Measurements from ENCODE around the gene ZNF805. TPM values are rescaled to one million over a fixed set of nuclear protein-coding genes. Genes with fewer than 3 reads are reported as not detected.
A peak's percentile ranks its signal among the peaks of the same experiment; 100 is the strongest.

Gene ZNF805
- total RNA-seq, 1 experiment from 2014 or later, result 9.2 TPM

- Histone ChIP-seq H3K36me3 (ENCODE audit: control insufficient read depth in 1 of 2, insufficient read depth in 2 of 2, low read length in 2 of 2) (peaks cover 25 to 30% of the 10 kb centered on the region in 2 experiments), H3K4me1 (ENCODE audit: control insufficient read depth in 1 of 2, insufficient read depth in 2 of 2, low read length in 2 of 2) (peaks cover 4 to 18% of the 10 kb centered on the region in 2 experiments; a peak in 2 of 4 replicates), H3K9me3 (ENCODE audit: control insufficient read depth in 1 of 2, insufficient read depth in 1 of 2, low read depth in 1 of 2, low read length in 2 of 2) (peaks cover 0 to 8% of the 10 kb centered on the region in 2 experiments; a peak in 1 of 4 replicates), H3K79me2 (ENCODE audit: insufficient read depth, low read length) (peaks cover 31% of the 10 kb centered on the region), H3K9ac (ENCODE audit: low read length) (peak overlapping the region; percentile 79), H3K27ac (ENCODE audit: low read depth, low read length) (peak overlapping the region; percentile 81), H2AFZ (ENCODE audit: low read depth, low read length, poor library complexity, severe bottlenecking) (no peak overlapping the region), H3K4me3 (replicated peaks in 1 of 2; ENCODE audit: low read depth in 1 of 2, low read length in 2 of 2) (peak overlapping the region; percentile 77 to 97), H4K20me1 (ENCODE audit: insufficient read depth) (no peaks in the 10 kb centered on the region), H3K4me2 (ENCODE audit: low read length) (peak overlapping the region; percentile 85), H3K27me3 (ENCODE audit: insufficient read depth, low read length) (no peaks in the 10 kb centered on the region), H3K9me2 (ENCODE audit: insufficient read depth) (no peaks in the 10 kb centered on the region)
- no TSS peak for BruUV-seq (replicated peaks)
- ChIA-PET RAD21 (ENCODE audit: low non-redundant PET in 1 of 2, low total read pairs in 2 of 2, uncharacterized antibody in 2 of 2, unreplicated experiment in 2 of 2) (no interaction called here), POLR2A (no interaction called here), CTCF (no interaction called here)
- no peak for ATAC-seq
- intact Hi-C loops (cut with micrococcal nuclease), result no loop called here
- TF ChIP-seq ELF1 (IDR thresholded peaks at IDR 0.05; ENCODE audit: borderline replicate concordance, low read depth), result no peak
- no peak for TF ChIP-seq EZH2 (IDR thresholded peaks at IDR 0.05)
- no peak for TF ChIP-seq SP1 (IDR thresholded peaks at IDR 0.05; ENCODE audit: low read depth)
- TF ChIP-seq CTCF (IDR thresholded peaks at IDR 0.05 in 2 of 3, conservative IDR thresholded peaks at IDR 0.05 in 1 of 3; ENCODE audit: borderline replicate concordance in 1 of 3, insufficient read depth in 1 of 3, low read depth in 2 of 3, low read length in 2 of 3), result no peak
- no peak for TF ChIP-seq ATF3 (IDR thresholded peaks at IDR 0.05)
- TF ChIP-seq ZBTB33 (IDR thresholded peaks at IDR 0.05; ENCODE audit: extremely low read depth, insufficient replicate concordance, low read length), result no peak
- no peak for TF ChIP-seq YY1 (IDR thresholded peaks at IDR 0.05; ENCODE audit: extremely low read depth, insufficient replicate concordance, low read depth, low read length)
- TF ChIP-seq SRF (IDR thresholded peaks at IDR 0.05; ENCODE audit: low read depth), result no peak
- TF ChIP-seq POLR2AphosphoS5 (IDR thresholded peaks at IDR 0.05; ENCODE audit: low read depth, low read length), result no peak
- no peak for TF ChIP-seq CBX3 (IDR thresholded peaks at IDR 0.05; ENCODE audit: low read depth)
- no peak for TF ChIP-seq ZNF274 (IDR thresholded peaks at IDR 0.05; ENCODE audit: low read depth, low read length)
- no peak for TF ChIP-seq JUND (IDR thresholded peaks at IDR 0.05)
- no peak for TF ChIP-seq RAD21 (IDR thresholded peaks at IDR 0.05; ENCODE audit: low read depth)
- no peak for TF ChIP-seq CEBPB (IDR thresholded peaks at IDR 0.05; ENCODE audit: low read depth)
- no peak for DNase-seq (ENCODE audit: low read depth, low spot score)
Observed at GRCh38 chr19:57192077-57192420, 48.4 kb upstream of the ZNF805 start.

Data from HCT116 (cell line).